ENCODE results near the gene DISP3. TPM values are rescaled to one million over a fixed set of nuclear protein-coding genes. Genes with fewer than 3 reads are reported as not detected.

DISP3 gene, protein sequence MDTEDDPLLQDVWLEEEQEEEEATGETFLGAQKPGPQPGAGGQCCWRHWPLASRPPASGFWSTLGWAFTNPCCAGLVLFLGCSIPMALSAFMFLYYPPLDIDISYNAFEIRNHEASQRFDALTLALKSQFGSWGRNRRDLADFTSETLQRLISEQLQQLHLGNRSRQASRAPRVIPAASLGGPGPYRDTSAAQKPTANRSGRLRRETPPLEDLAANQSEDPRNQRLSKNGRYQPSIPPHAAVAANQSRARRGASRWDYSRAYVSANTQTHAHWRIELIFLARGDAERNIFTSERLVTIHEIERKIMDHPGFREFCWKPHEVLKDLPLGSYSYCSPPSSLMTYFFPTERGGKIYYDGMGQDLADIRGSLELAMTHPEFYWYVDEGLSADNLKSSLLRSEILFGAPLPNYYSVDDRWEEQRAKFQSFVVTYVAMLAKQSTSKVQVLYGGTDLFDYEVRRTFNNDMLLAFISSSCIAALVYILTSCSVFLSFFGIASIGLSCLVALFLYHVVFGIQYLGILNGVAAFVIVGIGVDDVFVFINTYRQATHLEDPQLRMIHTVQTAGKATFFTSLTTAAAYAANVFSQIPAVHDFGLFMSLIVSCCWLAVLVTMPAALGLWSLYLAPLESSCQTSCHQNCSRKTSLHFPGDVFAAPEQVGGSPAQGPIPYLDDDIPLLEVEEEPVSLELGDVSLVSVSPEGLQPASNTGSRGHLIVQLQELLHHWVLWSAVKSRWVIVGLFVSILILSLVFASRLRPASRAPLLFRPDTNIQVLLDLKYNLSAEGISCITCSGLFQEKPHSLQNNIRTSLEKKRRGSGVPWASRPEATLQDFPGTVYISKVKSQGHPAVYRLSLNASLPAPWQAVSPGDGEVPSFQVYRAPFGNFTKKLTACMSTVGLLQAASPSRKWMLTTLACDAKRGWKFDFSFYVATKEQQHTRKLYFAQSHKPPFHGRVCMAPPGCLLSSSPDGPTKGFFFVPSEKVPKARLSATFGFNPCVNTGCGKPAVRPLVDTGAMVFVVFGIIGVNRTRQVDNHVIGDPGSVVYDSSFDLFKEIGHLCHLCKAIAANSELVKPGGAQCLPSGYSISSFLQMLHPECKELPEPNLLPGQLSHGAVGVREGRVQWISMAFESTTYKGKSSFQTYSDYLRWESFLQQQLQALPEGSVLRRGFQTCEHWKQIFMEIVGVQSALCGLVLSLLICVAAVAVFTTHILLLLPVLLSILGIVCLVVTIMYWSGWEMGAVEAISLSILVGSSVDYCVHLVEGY (N-terminal part only)
- polyA plus RNA-seq (2013, experiment 1 of 4) = 6.0 TPM
- 5.0 TPM for polyA plus RNA-seq (2013, experiment 2 of 4)
- 7.4 TPM for polyA plus RNA-seq (2013, experiment 3 of 4)
- 7.9 TPM for polyA plus RNA-seq (2013, experiment 4 of 4)

GRCh38 chr1:11478571-11479374 lies at the start of gene DISP3:
TSS of gene DISP3 (plus strand) at chr1:11479155. CDS start at chr1:11500993, 21,838 bp downstream.
- Histone ChIP-seq H3K9me3 (ENCODE audit: control insufficient read depth, low read length) (no peaks in the 10 kb centered on the region), H3K4me1 (ENCODE audit: control insufficient read depth, insufficient read depth, low read length) (peaks cover 15% of the 10 kb centered on the region), H3K4me3 (ENCODE audit: insufficient read depth, low read depth, low read length) (peak within 1 kb of the TSS; percentile 70), H3K27me3 (ENCODE audit: control insufficient read depth, insufficient read depth, low read length, poor library complexity, severe bottlenecking) (peaks cover 43% of the 10 kb centered on the region), H3K36me3 (ENCODE audit: control insufficient read depth, insufficient read depth, low read length) (no peaks in the 10 kb centered on the region), H3K27ac (ENCODE audit: insufficient read depth, low read depth, low read length, poor library complexity, severe bottlenecking) (peak within 1 kb of the TSS; percentile 98)
- 1% methylated on average over 96 of the region's 96 CpGs for WGBS, 2 experiments

DNA sequence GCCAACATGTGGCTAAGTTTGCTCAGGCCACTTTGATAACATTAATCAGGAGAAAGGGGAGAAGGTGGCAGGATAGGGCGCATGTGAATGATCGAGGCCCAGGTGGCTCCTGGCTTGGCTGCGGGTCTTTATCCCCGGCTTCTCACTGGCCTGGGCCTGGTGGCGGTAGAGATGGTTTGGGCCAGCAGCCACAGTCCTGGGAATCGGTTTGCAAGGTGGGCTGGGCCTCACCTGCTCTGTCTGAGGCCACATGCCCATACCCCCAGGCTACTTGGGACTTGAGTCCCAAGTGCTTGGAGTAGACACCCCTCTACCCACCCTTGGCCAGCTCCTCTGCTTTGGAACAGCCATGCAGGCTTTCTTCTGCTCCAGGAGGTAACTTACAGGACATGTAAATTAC lies 49.7 kb upstream of the DISP3 start:
- Histone ChIP-seq H3K9me3 (ENCODE audit: control insufficient read depth, low read length) (no peaks in the 10 kb centered on the region), H3K4me3 (ENCODE audit: insufficient read depth, low read depth, low read length) (no peak overlapping the region), H3K27ac (ENCODE audit: insufficient read depth, low read depth, low read length, poor library complexity, severe bottlenecking) (no peak overlapping the region), H3K27me3 (ENCODE audit: control insufficient read depth, insufficient read depth, low read length, poor library complexity, severe bottlenecking) (no peaks in the 10 kb centered on the region), H3K4me1 (ENCODE audit: control insufficient read depth, insufficient read depth, low read length) (no peaks in the 10 kb centered on the region), H3K36me3 (ENCODE audit: control insufficient read depth, insufficient read depth, low read length) (no peaks in the 10 kb centered on the region)
- 86 to 87% methylated on average over 6 of the region's 6 CpGs for WGBS, 2 experiments

DNA sequence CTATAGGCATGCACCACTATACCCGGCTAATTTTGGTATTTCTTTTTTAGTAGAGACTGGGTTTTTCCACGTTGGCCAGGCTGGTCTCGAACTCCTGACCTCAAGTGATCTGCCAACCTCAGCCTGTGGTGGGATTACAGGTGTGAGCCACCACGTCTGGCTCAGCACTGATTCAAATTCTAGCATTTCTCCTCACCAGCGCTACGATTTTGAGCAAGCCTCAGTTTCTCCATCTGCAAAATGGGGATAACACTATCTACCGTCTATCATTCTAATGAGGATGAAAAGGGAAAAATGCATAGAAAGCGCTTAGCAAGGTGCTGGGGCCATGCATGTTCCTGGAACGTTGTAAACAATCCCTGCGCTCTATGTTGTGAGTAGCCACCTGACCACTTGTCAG lies 49.0 kb upstream of the DISP3 start:
- H3K27ac ChIP-seq (ENCODE audit: insufficient read depth, low read depth, low read length, poor library complexity, severe bottlenecking) = no peak overlapping the region
- no peaks in the 10 kb centered on the region for H3K9me3 ChIP-seq (ENCODE audit: control insufficient read depth, low read length)
- H3K36me3 ChIP-seq (ENCODE audit: control insufficient read depth, insufficient read depth, low read length) = no peaks in the 10 kb centered on the region
- H3K4me1 ChIP-seq (ENCODE audit: control insufficient read depth, insufficient read depth, low read length) = no peaks in the 10 kb centered on the region
- H3K27me3 ChIP-seq (ENCODE audit: control insufficient read depth, insufficient read depth, low read length, poor library complexity, severe bottlenecking) = no peaks in the 10 kb centered on the region
- no peak overlapping the region for H3K4me3 ChIP-seq (ENCODE audit: insufficient read depth, low read depth, low read length)
- WGBS, 2 experiments = 95 to 96% methylated on average over 10 of the region's 10 CpGs

DNA sequence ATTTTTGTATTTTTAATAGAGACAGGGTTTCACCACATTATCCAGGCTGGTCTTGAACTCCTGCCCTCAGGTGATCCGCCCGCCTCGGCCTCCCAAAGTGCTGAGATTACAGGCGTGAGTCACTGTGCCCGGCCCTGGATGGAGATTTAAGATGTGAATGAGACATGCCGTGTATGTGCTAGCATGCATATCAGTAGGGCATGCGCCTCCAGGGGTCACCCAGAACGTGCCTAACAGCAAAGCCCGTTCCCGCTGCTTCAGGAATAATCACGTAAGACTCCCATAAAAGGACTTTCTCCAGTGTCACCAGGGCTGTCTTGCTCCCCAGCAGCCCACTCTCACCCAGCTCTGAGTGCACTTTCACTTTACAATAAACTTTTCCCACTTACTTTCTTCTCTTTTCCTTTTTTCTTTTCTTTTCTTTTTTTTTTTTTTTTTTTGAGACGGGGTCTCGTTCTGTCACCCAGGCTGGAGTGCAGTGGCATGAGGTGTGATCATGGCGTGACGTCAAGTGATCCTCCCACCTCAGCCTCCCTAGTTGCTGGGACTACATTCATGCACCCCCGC lies 46.9 kb upstream of the DISP3 start:
- Histone ChIP-seq H3K4me1 (ENCODE audit: control insufficient read depth, insufficient read depth, low read length) (no peaks in the 10 kb centered on the region), H3K9me3 (ENCODE audit: control insufficient read depth, low read length) (no peaks in the 10 kb centered on the region), H3K4me3 (ENCODE audit: insufficient read depth, low read depth, low read length) (no peak overlapping the region), H3K27me3 (ENCODE audit: control insufficient read depth, insufficient read depth, low read length, poor library complexity, severe bottlenecking) (no peaks in the 10 kb centered on the region), H3K36me3 (ENCODE audit: control insufficient read depth, insufficient read depth, low read length) (no peaks in the 10 kb centered on the region), H3K27ac (ENCODE audit: insufficient read depth, low read depth, low read length, poor library complexity, severe bottlenecking) (no peak overlapping the region)
- WGBS, 2 experiments = 91 to 92% methylated on average over 16 of the region's 16 CpGs

DNA sequence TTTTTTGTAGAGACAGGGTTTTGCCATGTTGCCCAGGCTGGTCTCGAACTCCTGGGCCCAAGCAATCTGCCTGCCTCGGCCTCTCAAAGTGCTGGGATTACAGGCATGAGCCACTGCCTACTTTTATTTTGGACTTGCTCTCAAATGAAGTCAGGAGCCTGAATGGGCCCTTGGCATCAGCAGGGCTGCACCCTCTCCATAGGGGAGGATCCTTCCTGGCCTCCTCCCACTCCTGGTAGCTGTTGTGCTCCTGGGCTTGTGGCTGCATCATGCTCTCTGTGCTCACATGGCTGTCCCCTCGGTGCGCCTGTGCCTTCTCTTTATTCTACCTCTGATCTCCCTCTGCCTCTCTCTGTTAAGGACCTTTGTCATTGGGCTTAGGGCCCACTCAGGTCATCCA lies 46.4 kb upstream of the DISP3 start:
- Histone ChIP-seq H3K4me1 (ENCODE audit: control insufficient read depth, insufficient read depth, low read length) (no peaks in the 10 kb centered on the region), H3K27ac (ENCODE audit: insufficient read depth, low read depth, low read length, poor library complexity, severe bottlenecking) (no peak overlapping the region), H3K4me3 (ENCODE audit: insufficient read depth, low read depth, low read length) (no peak overlapping the region), H3K9me3 (ENCODE audit: control insufficient read depth, low read length) (no peaks in the 10 kb centered on the region), H3K27me3 (ENCODE audit: control insufficient read depth, insufficient read depth, low read length, poor library complexity, severe bottlenecking) (no peaks in the 10 kb centered on the region), H3K36me3 (ENCODE audit: control insufficient read depth, insufficient read depth, low read length) (no peaks in the 10 kb centered on the region)
- WGBS, 2 experiments = 84 to 89% methylated on average over 4 of the region's 4 CpGs

DNA sequence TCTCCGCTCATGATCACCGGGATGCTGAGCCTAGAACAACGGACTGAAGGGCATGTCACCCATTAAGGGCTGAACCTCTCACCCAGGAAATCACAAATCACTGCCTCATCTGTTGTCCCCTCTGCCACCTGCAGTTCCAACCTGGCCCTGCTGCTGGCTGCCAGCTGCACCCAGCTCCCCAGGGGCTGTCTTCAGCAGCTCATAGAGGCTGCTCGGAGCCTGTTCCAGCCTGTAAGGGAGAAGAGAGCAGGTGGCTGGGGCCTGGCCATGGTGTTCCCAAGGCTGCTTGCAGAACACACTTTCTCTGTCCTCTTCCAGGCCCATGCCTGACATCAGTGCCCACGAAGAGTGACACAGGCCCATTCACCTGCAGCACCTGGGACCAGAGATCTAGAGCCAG lies 44.5 kb upstream of the DISP3 start:
- Histone ChIP-seq H3K27me3 (ENCODE audit: control insufficient read depth, insufficient read depth, low read length, poor library complexity, severe bottlenecking) (no peaks in the 10 kb centered on the region), H3K9me3 (ENCODE audit: control insufficient read depth, low read length) (no peaks in the 10 kb centered on the region), H3K4me3 (ENCODE audit: insufficient read depth, low read depth, low read length) (no peak overlapping the region), H3K4me1 (ENCODE audit: control insufficient read depth, insufficient read depth, low read length) (no peaks in the 10 kb centered on the region), H3K27ac (ENCODE audit: insufficient read depth, low read depth, low read length, poor library complexity, severe bottlenecking) (no peak overlapping the region), H3K36me3 (ENCODE audit: control insufficient read depth, insufficient read depth, low read length) (no peaks in the 10 kb centered on the region)
- WGBS, 2 experiments = 76 to 79% methylated on average over 5 of the region's 5 CpGs

DNA sequence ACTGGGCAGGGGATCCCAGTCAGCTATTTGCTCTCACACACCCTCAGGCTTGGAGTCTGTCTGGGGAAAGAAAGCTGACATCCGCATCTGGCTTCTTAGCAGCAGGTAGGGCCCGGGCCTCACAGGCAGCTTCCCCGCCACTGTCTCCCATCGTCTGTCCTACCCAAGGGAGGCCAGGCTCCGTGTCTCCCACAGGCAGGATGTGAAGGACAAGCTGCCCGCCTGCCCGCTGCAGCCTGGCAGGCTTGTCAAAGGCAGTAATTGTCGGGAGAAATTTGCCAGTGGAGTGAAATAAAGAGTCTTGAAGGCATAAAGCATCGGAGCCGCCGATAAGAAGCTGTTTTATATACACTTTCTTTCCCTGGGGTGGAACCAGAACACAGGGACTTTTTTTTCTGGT lies 44.0 kb upstream of the DISP3 start:
- Histone ChIP-seq H3K9me3 (ENCODE audit: control insufficient read depth, low read length) (no peaks in the 10 kb centered on the region), H3K27ac (ENCODE audit: insufficient read depth, low read depth, low read length, poor library complexity, severe bottlenecking) (no peak overlapping the region), H3K4me3 (ENCODE audit: insufficient read depth, low read depth, low read length) (no peak overlapping the region), H3K27me3 (ENCODE audit: control insufficient read depth, insufficient read depth, low read length, poor library complexity, severe bottlenecking) (no peaks in the 10 kb centered on the region), H3K36me3 (ENCODE audit: control insufficient read depth, insufficient read depth, low read length) (no peaks in the 10 kb centered on the region), H3K4me1 (ENCODE audit: control insufficient read depth, insufficient read depth, low read length) (no peaks in the 10 kb centered on the region)
- WGBS, 2 experiments = 94% methylated on average over 11 of the region's 11 CpGs

DNA sequence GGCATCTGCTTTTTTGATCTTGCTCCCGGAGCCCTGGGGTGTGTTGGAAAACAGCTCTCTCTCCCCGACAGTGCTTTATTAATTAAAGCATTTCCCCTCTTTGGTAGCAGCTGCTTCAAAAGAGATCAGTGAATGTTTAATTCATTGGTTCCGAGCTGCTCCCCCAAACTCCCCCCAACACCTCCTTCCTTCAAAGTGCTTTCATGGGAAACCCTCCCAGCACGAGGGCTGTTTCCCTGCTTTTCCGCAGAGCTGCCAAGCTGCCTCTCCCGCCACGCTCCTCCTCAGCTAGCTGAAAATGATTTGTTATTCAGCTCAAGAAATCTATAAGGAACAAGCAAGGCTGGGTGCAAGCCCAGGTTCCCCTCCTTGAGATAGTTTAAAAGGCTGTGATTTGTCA lies 40.0 kb upstream of the DISP3 start:
- H3K27ac ChIP-seq (ENCODE audit: insufficient read depth, low read depth, low read length, poor library complexity, severe bottlenecking) = no peak overlapping the region
- H3K4me1 ChIP-seq (ENCODE audit: control insufficient read depth, insufficient read depth, low read length) = no peaks in the 10 kb centered on the region
- no peaks in the 10 kb centered on the region for H3K27me3 ChIP-seq (ENCODE audit: control insufficient read depth, insufficient read depth, low read length, poor library complexity, severe bottlenecking)
- no peak overlapping the region for H3K4me3 ChIP-seq (ENCODE audit: insufficient read depth, low read depth, low read length)
- 81 to 83% methylated on average over 7 of the region's 7 CpGs for WGBS, 2 experiments
- H3K36me3 ChIP-seq (ENCODE audit: control insufficient read depth, insufficient read depth, low read length) = no peaks in the 10 kb centered on the region
- no peaks in the 10 kb centered on the region for H3K9me3 ChIP-seq (ENCODE audit: control insufficient read depth, low read length)

Measured in ectodermal cell (in vitro differentiated cells).